ENCODE measurements around the gene DNAJC8. TPM values are rescaled to one million over a fixed set of nuclear protein-coding genes. Genes with fewer than 3 reads are reported as not detected.

The DNAJC8 gene
- polyA plus RNA-seq, 1 of the 3 experiments (the other 2 are of a cell fraction): 50.9 TPM

- H2AFZ ChIP-seq (ENCODE audit: low read depth): no peak overlapping the region
- DNase-seq: no peak
- no peaks in the 10 kb centered on the region for H3K9me2 ChIP-seq
- H3F3A ChIP-seq (replicated peaks; ENCODE audit: insufficient read depth): no peaks in the 10 kb centered on the region
- no peaks in the 10 kb centered on the region; a peak in 1 of 4 replicates for H3K4me1 ChIP-seq (ENCODE audit: control insufficient read depth in 1 of 2, insufficient read depth in 2 of 2, low read depth in 1 of 2, low read length in 1 of 2)
- H3K36me3 ChIP-seq (replicated peaks in 1 of 2; ENCODE audit: control insufficient read depth in 1 of 2, insufficient read depth in 2 of 2, low read length in 1 of 2): no peaks in the 10 kb centered on the region
- H3K27ac ChIP-seq (ENCODE audit: low read depth in 2 of 2, low read length in 1 of 2): no peak overlapping the region
- no peaks in the 10 kb centered on the region for H4K20me1 ChIP-seq (ENCODE audit: insufficient read depth)
- TF ChIP-seq USF1 (IDR thresholded peaks at IDR 0.05; ENCODE audit: borderline replicate concordance, low read depth) (no peak), GATA2 (CRISPR knock-in tag; IDR thresholded peaks at IDR 0.05) (no peak), MAX (IDR thresholded peaks at IDR 0.05; ENCODE audit: low read depth) (no peak), RCOR1 (IDR thresholded peaks at IDR 0.05; ENCODE audit: low read length) (no peak), GABPA (IDR thresholded peaks at IDR 0.05; ENCODE audit: low read depth) (no peak), IRF3 (IDR thresholded peaks at IDR 0.05; ENCODE audit: low read depth, low read length) (no peak), NRF1 (IDR thresholded peaks at IDR 0.05; ENCODE audit: low read depth, low read length) (no peak), EZH2phosphoT487 (IDR thresholded peaks at IDR 0.05; ENCODE audit: borderline replicate concordance, low read depth) (no peak), USF2 (IDR thresholded peaks at IDR 0.05; ENCODE audit: borderline replicate concordance, low read depth, low read length) (no peak), RAD21 (IDR thresholded peaks at IDR 0.05; ENCODE audit: low read length) (no peak), RFX5 (IDR thresholded peaks at IDR 0.05; ENCODE audit: low read length) (no peak), TCF12 (IDR thresholded peaks at IDR 0.05) (no peak), YY1 (IDR thresholded peaks at IDR 0.05; ENCODE audit: low read depth) (no peak), JUND (IDR thresholded peaks at IDR 0.05) (no peak), TAF1 (IDR thresholded peaks at IDR 0.05; ENCODE audit: borderline replicate concordance, low read depth, low read length) (no peak)
- no peaks in the 10 kb centered on the region for H3K27me3 ChIP-seq (ENCODE audit: insufficient read depth)
- no peaks in the 10 kb centered on the region for H3K79me2 ChIP-seq (ENCODE audit: insufficient read depth)
- H3K9ac ChIP-seq: no peak overlapping the region
- H3K4me2 ChIP-seq: no peak overlapping the region
- no peak overlapping the region for H3K4me3 ChIP-seq (ENCODE audit: low read depth in 2 of 2, low read length in 1 of 2)
- no peaks in the 10 kb centered on the region for H3K9me3 ChIP-seq
- ChIA-PET CTCF (interaction anchor here (0.6 to 1.3 kb wide), 2 partner anchors 17 to 71 kb away, joined by 3 to 4 read pairs; no protein-coding TSS in a partner anchor), POLR2A (no interaction called here)
- WGBS (ENCODE audit: low lambda C conversion rate): 93% methylated on average over 3 of the region's 3 CpGs
Measured at GRCh38 chr1:28161751-28162150, 71.1 kb downstream of the DNAJC8 start.

- CTCF ChIA-PET: interaction anchor here (1.3 kb wide), 1 partner anchor 70 kb away, joined by 4 read pairs; no protein-coding TSS in a partner anchor
- no peaks in the 10 kb centered on the region for H3K79me2 ChIP-seq (ENCODE audit: insufficient read depth)
- no peaks in the 10 kb centered on the region for H3K9me2 ChIP-seq
- no peaks in the 10 kb centered on the region for H3F3A ChIP-seq (replicated peaks; ENCODE audit: insufficient read depth)
- no peak overlapping the region for H3K4me2 ChIP-seq
- 95% methylated on average over 5 of the region's 5 CpGs for WGBS (ENCODE audit: low lambda C conversion rate)
- H3K9ac ChIP-seq: no peak overlapping the region
- H3K27ac ChIP-seq (ENCODE audit: low read depth in 2 of 2, low read length in 1 of 2): no peak overlapping the region
- H3K36me3 ChIP-seq (replicated peaks in 1 of 2; ENCODE audit: control insufficient read depth in 1 of 2, insufficient read depth in 2 of 2, low read length in 1 of 2): no peaks in the 10 kb centered on the region
- no peak overlapping the region for H2AFZ ChIP-seq (ENCODE audit: low read depth)
- H3K9me3 ChIP-seq: no peaks in the 10 kb centered on the region
- POLR2A ChIA-PET: no interaction called here
- H3K27me3 ChIP-seq (ENCODE audit: insufficient read depth): no peaks in the 10 kb centered on the region
- DNase-seq: no peak
- no peak overlapping the region for H3K4me3 ChIP-seq (ENCODE audit: low read depth in 2 of 2, low read length in 1 of 2)
- no peaks in the 10 kb centered on the region; a peak in 1 of 4 replicates for H3K4me1 ChIP-seq (ENCODE audit: control insufficient read depth in 1 of 2, insufficient read depth in 2 of 2, low read depth in 1 of 2, low read length in 1 of 2)
- no peaks in the 10 kb centered on the region for H4K20me1 ChIP-seq (ENCODE audit: insufficient read depth)
- TF ChIP-seq CHD2 (IDR thresholded peaks at IDR 0.05; ENCODE audit: low read length, partially characterized antibody) (no peak), ELF1 (IDR thresholded peaks at IDR 0.05) (no peak), MAX (IDR thresholded peaks at IDR 0.05; ENCODE audit: low read depth) (no peak), CTCF (IDR thresholded peaks at IDR 0.05) (no peak), ZBTB33 (IDR thresholded peaks at IDR 0.05; ENCODE audit: borderline replicate concordance, low read depth) (no peak)
Measured at GRCh38 chr1:28160782-28161266, 72.0 kb downstream of the DNAJC8 start.
